HG03039 (cell line): ENCODE measurements around the gene FBXO34.
"Not testable (repeated sequence)": the region's sequence is repeated elsewhere in the genome, so short reads cannot be mapped to it uniquely, and the experiment has no call there.

Source experiments
- ATAC-seq: cut with Tn5 transposase; IDR thresholded peaks from one replicate; pipeline ENCODE4 v1.9.1; 2021; ENCODE audit warnings: mild to moderate bottlenecking, moderate library complexity; ENCODE audit not compliant: unreplicated experiment

FBXO34 gene

GRCh38 chr14:55306938-55307589 is 35.8 kb downstream of the FBXO34 start:
- ATAC-seq = no peak

GRCh38 chr14:55309154-55309553 is 37.9 kb downstream of the FBXO34 start:
- no peak for ATAC-seq

GRCh38 chr14:55309761-55310365 is 38.6 kb downstream of the FBXO34 start:
- ATAC-seq = no peak

- ATAC-seq = not testable (repeated sequence)
These were observed 41.3 kb downstream of the FBXO34 start for GRCh38 chr14:55312379-55313030.

GRCh38 chr14:55313480-55313879 is 42.3 kb downstream of the FBXO34 start:
- no peak for ATAC-seq

GRCh38 chr14:55314449-55314848 is 43.2 kb downstream of the FBXO34 start:
- no peak for ATAC-seq

- no peak for ATAC-seq
These were observed 45.3 kb downstream of the FBXO34 start for GRCh38 chr14:55316564-55316963.

- ATAC-seq = no peak
These were observed 46.5 kb downstream of the FBXO34 start for GRCh38 chr14:55317542-55318306.

GRCh38 chr14:55318694-55319093 is 47.5 kb downstream of the FBXO34 start:
- no peak for ATAC-seq

GRCh38 chr14:55323910-55324309 is 52.7 kb downstream of the FBXO34 start:
- no peak for ATAC-seq

GRCh38 chr14:55324812-55325211 is 53.6 kb downstream of the FBXO34 start:
- no peak for ATAC-seq

- ATAC-seq = peak; percentile 74
These were observed 56.0 kb downstream of the FBXO34 start for GRCh38 chr14:55327179-55327578.

- ATAC-seq = no peak
These were observed 57.1 kb downstream of the FBXO34 start for GRCh38 chr14:55328317-55328716.

GRCh38 chr14:55329999-55330710 is 58.9 kb downstream of the FBXO34 start:
- no peak for ATAC-seq

- no peak for ATAC-seq
These were observed 61.7 kb downstream of the FBXO34 start for GRCh38 chr14:55332654-55333570.

- ATAC-seq = no peak
These were observed 62.7 kb downstream of the FBXO34 start for GRCh38 chr14:55333711-55334485.

GRCh38 chr14:55336162-55336561 is 64.9 kb downstream of the FBXO34 start:
- no peak for ATAC-seq

- ATAC-seq = no peak
These were observed 65.5 kb downstream of the FBXO34 start for GRCh38 chr14:55336691-55337090.

GRCh38 chr14:55339770-55340169 is 68.5 kb downstream of the FBXO34 start:
- no peak for ATAC-seq
